K562 treated with DMSO at 1 percent for 4 hours (cell line): Measurements from ENCODE around the gene CDC42EP1. TPM values are rescaled to one million over a fixed set of nuclear protein-coding genes. Genes with fewer than 3 reads are reported as not detected.

ENCODE experiments used
- total RNA-seq: library from RNA; unstranded; fragments of 300-600 nt; gene quantifications from 2 replicates; pipeline ENCODE4 v1.2.3, GENCODE V29; 2022; ENCODE audit not compliant: insufficient read depth

CDC42EP1 gene
- total RNA-seq, result 29.2 and 35.2 TPM in 2 replicates

DNA sequence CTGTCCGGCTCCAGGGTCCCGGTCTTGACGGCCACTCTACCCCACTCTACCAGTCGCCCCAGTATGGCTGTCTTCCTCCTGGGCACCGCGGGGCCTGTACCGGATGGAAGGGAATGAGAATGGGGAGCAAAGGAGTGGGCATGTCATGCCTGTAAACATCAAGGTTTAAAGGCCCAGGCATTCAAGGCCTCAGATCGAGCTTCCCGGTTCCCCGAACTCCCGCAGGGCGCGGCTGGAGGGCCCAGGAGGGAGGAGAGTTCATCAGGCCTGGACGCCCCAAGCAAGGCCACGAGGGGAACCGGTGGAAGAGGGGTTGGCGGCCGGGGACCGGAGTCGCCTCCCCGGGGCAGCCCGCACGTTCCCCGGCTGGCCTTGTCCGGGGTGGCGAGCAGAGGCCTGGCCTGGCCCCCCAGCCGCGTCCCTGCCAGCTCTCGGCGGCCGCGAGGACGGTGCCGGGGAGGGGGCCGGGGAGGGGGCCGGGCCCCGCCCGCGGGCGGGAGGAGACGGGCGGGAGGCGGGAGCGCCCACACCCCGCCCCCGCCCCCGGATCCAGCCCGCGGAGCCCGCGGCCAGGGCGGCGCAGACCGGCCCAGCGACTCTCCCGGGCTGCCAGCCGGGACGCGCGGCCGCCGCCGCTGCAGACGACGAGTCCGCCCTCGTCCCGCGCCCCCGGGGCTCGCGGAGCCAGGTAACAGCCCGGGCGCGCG lies at the start of gene CDC42EP1:
Gene CDC42EP1 (plus strand): TSS at position 580 of the 707 bp plus-strand sequence. CDS start 5,870 bp downstream, outside the sequence.

GRCh38 chr22:37519268-37520195 lies 40.7 kb upstream of the CDC42EP1 start, which contains the start of gene CARD10:
Gene CARD10 (minus strand): TSS chr22:37519415. CDS start chr22:37519200, 215 bp downstream.

GRCh38 chr22:37608477-37609239 lies 48.4 kb downstream of the CDC42EP1 start, which contains the start of gene GGA1:
Gene GGA1 (plus strand): TSS chr22:37608834. CDS start chr22:37608861, 27 bp downstream.

Other genes with a start within 250 kb of the CDC42EP1 start
- not detected in 2 replicates for gene ELFN2, start 133.0 kb upstream of the CDC42EP1 start, total RNA-seq
- gene MFNG, start 74.1 kb upstream of the CDC42EP1 start, total RNA-seq, result not detected in 2 replicates
- 2.2 and 2.7 TPM in 2 replicates for gene CARD10, start 41.1 kb upstream of the CDC42EP1 start, total RNA-seq
- gene LGALS2, start 19.6 kb downstream of the CDC42EP1 start, total RNA-seq, result not detected in 2 replicates
- gene GGA1, start 48.4 kb downstream of the CDC42EP1 start, total RNA-seq, result 31.6 and 41.7 TPM in 2 replicates
- gene SH3BP1, start 79.2 kb downstream of the CDC42EP1 start, total RNA-seq, result 21.7 and 23.1 TPM in 2 replicates
- gene PDXP, start 98.2 kb downstream of the CDC42EP1 start, total RNA-seq, result 56.4 and 62.4 TPM in 2 replicates
- gene LGALS1, start 115.2 kb downstream of the CDC42EP1 start, total RNA-seq, result 1,252 and 1,444 TPM in 2 replicates
- 6.8 and 8.9 TPM in 2 replicates for gene NOL12, start 125.9 kb downstream of the CDC42EP1 start, total RNA-seq
- 11.4 and 13.4 TPM in 2 replicates for gene TRIOBP, start 136.6 kb downstream of the CDC42EP1 start, total RNA-seq
- 90.4 and 102 TPM in 2 replicates for gene GCAT, start 247.5 kb downstream of the CDC42EP1 start, total RNA-seq